ENCODE measurements around the gene KIF16B. TPM values are rescaled to one million over a fixed set of nuclear protein-coding genes. Genes with fewer than 3 reads are reported as not detected.

Gene KIF16B
- total RNA-seq, 1 experiment from 2014 or later, result 7.6 TPM

DNA sequence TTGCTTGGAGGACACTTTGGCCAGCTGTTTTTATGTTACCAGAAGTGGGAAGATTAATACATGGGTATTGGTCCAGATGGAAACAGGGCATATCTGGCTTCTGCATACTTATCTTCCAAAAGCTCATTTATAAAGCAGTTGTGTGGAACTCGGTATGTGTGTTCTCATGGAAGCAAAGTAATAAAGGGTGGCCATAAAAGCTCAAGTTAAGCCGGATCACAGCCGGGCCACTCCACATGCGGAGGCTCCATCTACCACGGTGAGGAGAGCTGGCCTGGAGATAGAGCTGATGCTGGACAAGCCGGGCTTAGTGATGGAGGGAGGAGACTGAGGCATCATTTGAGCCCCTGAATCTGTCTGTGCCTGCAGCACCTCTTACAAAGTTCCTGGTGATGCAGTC is 38.6 kb upstream of the KIF16B start (continued):
- TF ChIP-seq, protein P1, sequence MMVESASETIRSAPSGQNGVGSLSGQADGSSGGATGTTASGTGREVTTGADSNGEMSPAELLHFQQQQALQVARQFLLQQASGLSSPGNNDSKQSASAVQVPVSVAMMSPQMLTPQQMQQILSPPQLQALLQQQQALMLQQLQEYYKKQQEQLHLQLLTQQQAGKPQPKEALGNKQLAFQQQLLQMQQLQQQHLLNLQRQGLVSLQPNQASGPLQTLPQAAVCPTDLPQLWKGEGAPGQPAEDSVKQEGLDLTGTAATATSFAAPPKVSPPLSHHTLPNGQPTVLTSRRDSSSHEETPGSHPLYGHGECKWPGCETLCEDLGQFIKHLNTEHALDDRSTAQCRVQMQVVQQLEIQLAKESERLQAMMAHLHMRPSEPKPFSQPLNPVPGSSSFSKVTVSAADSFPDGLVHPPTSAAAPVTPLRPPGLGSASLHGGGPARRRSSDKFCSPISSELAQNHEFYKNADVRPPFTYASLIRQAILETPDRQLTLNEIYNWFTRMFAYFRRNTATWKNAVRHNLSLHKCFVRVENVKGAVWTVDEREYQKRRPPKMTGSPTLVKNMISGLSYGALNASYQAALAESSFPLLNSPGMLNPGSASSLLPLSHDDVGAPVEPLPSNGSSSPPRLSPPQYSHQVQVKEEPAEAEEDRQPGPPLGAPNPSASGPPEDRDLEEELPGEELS (CRISPR knock-in tag; IDR thresholded peaks at IDR 0.05), result no peak
- TF ChIP-seq NFYB (CRISPR knock-in tag; conservative IDR thresholded peaks at IDR 0.05; ENCODE audit: low read depth) (no peak), MYBL2 (CRISPR knock-in tag; IDR thresholded peaks at IDR 0.05) (no peak), ZNF671 (CRISPR knock-in tag; IDR thresholded peaks at IDR 0.05) (no peak), FOXK1 (CRISPR knock-in tag; IDR thresholded peaks at IDR 0.05) (no peak), ELF4 (CRISPR knock-in tag; IDR thresholded peaks at IDR 0.05; ENCODE audit: low read depth) (no peak), ZNF317 (CRISPR knock-in tag; IDR thresholded peaks at IDR 0.05; ENCODE audit: borderline replicate concordance, low read depth) (no peak), SMAD3 (CRISPR knock-in tag; IDR thresholded peaks at IDR 0.05; ENCODE audit: borderline replicate concordance) (no peak), ZNF138 (CRISPR knock-in tag; conservative IDR thresholded peaks at IDR 0.05) (no peak), NR3C1 (CRISPR knock-in tag; conservative IDR thresholded peaks at IDR 0.05; ENCODE audit: low read depth) (no peak)
- TF ChIP-seq, protein P2, sequence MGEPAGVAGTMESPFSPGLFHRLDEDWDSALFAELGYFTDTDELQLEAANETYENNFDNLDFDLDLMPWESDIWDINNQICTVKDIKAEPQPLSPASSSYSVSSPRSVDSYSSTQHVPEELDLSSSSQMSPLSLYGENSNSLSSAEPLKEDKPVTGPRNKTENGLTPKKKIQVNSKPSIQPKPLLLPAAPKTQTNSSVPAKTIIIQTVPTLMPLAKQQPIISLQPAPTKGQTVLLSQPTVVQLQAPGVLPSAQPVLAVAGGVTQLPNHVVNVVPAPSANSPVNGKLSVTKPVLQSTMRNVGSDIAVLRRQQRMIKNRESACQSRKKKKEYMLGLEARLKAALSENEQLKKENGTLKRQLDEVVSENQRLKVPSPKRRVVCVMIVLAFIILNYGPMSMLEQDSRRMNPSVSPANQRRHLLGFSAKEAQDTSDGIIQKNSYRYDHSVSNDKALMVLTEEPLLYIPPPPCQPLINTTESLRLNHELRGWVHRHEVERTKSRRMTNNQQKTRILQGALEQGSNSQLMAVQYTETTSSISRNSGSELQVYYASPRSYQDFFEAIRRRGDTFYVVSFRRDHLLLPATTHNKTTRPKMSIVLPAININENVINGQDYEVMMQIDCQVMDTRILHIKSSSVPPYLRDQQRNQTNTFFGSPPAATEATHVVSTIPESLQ (CRISPR knock-in tag; IDR thresholded peaks at IDR 0.05), result no peak
- TF ChIP-seq, protein P3, sequence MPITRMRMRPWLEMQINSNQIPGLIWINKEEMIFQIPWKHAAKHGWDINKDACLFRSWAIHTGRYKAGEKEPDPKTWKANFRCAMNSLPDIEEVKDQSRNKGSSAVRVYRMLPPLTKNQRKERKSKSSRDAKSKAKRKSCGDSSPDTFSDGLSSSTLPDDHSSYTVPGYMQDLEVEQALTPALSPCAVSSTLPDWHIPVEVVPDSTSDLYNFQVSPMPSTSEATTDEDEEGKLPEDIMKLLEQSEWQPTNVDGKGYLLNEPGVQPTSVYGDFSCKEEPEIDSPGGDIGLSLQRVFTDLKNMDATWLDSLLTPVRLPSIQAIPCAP (CRISPR knock-in tag; IDR thresholded peaks at IDR 0.05), result no peak
- TF ChIP-seq, protein P4, sequence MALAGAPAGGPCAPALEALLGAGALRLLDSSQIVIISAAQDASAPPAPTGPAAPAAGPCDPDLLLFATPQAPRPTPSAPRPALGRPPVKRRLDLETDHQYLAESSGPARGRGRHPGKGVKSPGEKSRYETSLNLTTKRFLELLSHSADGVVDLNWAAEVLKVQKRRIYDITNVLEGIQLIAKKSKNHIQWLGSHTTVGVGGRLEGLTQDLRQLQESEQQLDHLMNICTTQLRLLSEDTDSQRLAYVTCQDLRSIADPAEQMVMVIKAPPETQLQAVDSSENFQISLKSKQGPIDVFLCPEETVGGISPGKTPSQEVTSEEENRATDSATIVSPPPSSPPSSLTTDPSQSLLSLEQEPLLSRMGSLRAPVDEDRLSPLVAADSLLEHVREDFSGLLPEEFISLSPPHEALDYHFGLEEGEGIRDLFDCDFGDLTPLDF (CRISPR knock-in tag; IDR thresholded peaks at IDR 0.05), result no peak

DNA sequence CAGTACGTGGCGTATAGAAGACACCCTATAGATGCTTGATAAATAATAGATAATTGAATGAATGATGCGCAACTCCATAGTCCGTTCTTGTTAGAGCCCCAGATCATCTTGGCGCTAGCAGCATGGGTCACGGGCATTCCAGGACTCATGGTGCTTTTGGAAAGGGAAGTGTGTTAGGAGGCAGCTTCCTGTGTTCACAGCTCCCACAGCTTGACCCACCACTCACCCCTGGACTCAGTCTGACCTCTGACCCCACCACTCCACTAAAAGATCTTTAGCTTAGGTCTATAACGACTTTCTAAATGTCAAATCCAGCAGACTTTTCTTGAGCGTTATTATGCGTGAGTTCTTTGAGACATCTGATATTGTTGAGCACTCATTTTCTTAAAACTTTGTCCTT is 35.8 kb upstream of the KIF16B start:
- DNase-seq (ENCODE audit: low spot score) (no peak), ATAC-seq (no peak)
- Mint-ChIP-seq H3K4me3 (no peak overlapping the region), H3K4me1 (peaks cover 6% of the 10 kb centered on the region), H3K36me3 (no peaks in the 10 kb centered on the region), H3K9me3 (peaks cover 14% of the 10 kb centered on the region), H3K27ac (no peak overlapping the region), H3K27me3 (ENCODE audit: low read depth) (no peaks in the 10 kb centered on the region; the same call in 1 of the 2 replicates)
- TF ChIP-seq ZNF121 (CRISPR knock-in tag; IDR thresholded peaks at IDR 0.05) (no peak), TCF7 (CRISPR knock-in tag; IDR thresholded peaks at IDR 0.05; ENCODE audit: low read depth) (no peak), CREB1 (CRISPR knock-in tag; IDR thresholded peaks at IDR 0.05) (no peak)
- TF ChIP-seq, protein P3 (CRISPR knock-in tag; IDR thresholded peaks at IDR 0.05), result no peak
- TF ChIP-seq, protein P5, sequence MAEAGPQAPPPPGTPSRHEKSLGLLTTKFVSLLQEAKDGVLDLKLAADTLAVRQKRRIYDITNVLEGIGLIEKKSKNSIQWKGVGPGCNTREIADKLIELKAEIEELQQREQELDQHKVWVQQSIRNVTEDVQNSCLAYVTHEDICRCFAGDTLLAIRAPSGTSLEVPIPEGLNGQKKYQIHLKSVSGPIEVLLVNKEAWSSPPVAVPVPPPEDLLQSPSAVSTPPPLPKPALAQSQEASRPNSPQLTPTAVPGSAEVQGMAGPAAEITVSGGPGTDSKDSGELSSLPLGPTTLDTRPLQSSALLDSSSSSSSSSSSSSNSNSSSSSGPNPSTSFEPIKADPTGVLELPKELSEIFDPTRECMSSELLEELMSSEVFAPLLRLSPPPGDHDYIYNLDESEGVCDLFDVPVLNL (CRISPR knock-in tag; IDR thresholded peaks at IDR 0.05; ENCODE audit: borderline replicate concordance, low read depth), result no peak
- ChIA-PET POLR2A (no interaction called here), CTCF (no interaction called here)

Data from WTC11 (cell line).